H9 (cell line): ENCODE measurements around the gene RBM44. TPM values are rescaled to one million over a fixed set of nuclear protein-coding genes. Genes with fewer than 3 reads are reported as not detected.
A peak's percentile ranks its signal among the peaks of the same experiment; 100 is the strongest.

Experiments used
- DNase-seq: peaks from one replicate; pipeline ENCODE4 v3.0.0-alpha.2; 2017
- H2AFZ ChIP-seq: one replicate; pipeline ENCODE4 v1.6.1; 2013; ENCODE audit warnings: mild to moderate bottlenecking, low read length, control low read depth, moderate library complexity
- H2AK5ac ChIP-seq: 2 replicates; pipeline ENCODE4 v1.6.1; 2013; ENCODE audit warnings: low read length, control low read depth, mixed read lengths; ENCODE audit not compliant: insufficient read length
- H2BK120ac ChIP-seq: one replicate; pipeline ENCODE4 v1.6.1; 2013; ENCODE audit warnings: low read depth, mild to moderate bottlenecking, low read length, control low read depth, inconsistent platforms; ENCODE audit not compliant: poor library complexity, severe bottlenecking
- H2BK12ac ChIP-seq: 2 replicates; pipeline ENCODE4 v1.6.1; 2013; ENCODE audit warnings: low read length, control low read depth, mixed read lengths, low read depth; ENCODE audit not compliant: insufficient read length
- H2BK15ac ChIP-seq: 2 replicates; pipeline ENCODE4 v1.6.1; 2013; ENCODE audit warnings: low read depth, low read length, control low read depth
- H2BK20ac ChIP-seq: one replicate; pipeline ENCODE4 v1.6.1; 2013; ENCODE audit warnings: low read depth, mild to moderate bottlenecking, low read length, control low read depth, inconsistent platforms; ENCODE audit not compliant: poor library complexity, severe bottlenecking
- H2BK5ac ChIP-seq: 2 replicates; pipeline ENCODE4 v1.6.1; 2013; ENCODE audit warnings: low read length, control low read depth, mixed read lengths; ENCODE audit not compliant: insufficient read length
- H3K14ac ChIP-seq: 2 replicates; pipeline ENCODE4 v1.6.1; 2013; ENCODE audit warnings: low read length, control low read depth; ENCODE audit not compliant: insufficient read depth
- H3K18ac ChIP-seq: 2 replicates; pipeline ENCODE4 v1.6.1; 2013; ENCODE audit warnings: low read depth, mild to moderate bottlenecking, mixed read lengths, low read length, control low read depth; ENCODE audit not compliant: insufficient read length
- H3K23ac ChIP-seq: 2 replicates; pipeline ENCODE4 v1.6.1; 2013; ENCODE audit warnings: low read length, control low read depth, mixed read lengths, low read depth; ENCODE audit not compliant: insufficient read length
- H3K23me2 ChIP-seq: 2 replicates; pipeline ENCODE4 v1.6.1; 2013; ENCODE audit warnings: low read depth, mild to moderate bottlenecking, mixed read lengths, low read length, control low read depth; ENCODE audit not compliant: insufficient read length, poor library complexity, severe bottlenecking
- H3K27ac ChIP-seq: 2 replicates; pipeline ENCODE4 v1.5.1; 2013; ENCODE audit warnings: low read length, control low read depth, mixed read lengths, low read depth; ENCODE audit not compliant: insufficient read length
- H3K27me3 ChIP-seq: 2 replicates; pipeline ENCODE4 v1.6.1; 2013; ENCODE audit warnings: low read length, control low read depth, inconsistent platforms; ENCODE audit not compliant: insufficient read depth
- H3K4ac ChIP-seq: 2 replicates; pipeline ENCODE4 v1.6.1; 2013; ENCODE audit warnings: low read depth, mild to moderate bottlenecking, control low read depth, inconsistent platforms, low read length, moderate library complexity
- H3K4me1 ChIP-seq: 2 replicates; pipeline ENCODE4 v1.6.1; 2013; ENCODE audit warnings: low read length, control low read depth, inconsistent platforms; ENCODE audit not compliant: insufficient read depth
- H3K4me2 ChIP-seq: 2 replicates; pipeline ENCODE4 v1.6.1; 2013; ENCODE audit warnings: low read length, control low read depth, mixed read lengths; ENCODE audit not compliant: insufficient read length, insufficient read depth
- H3K56ac ChIP-seq: 2 replicates; pipeline ENCODE4 v1.6.1; 2013; ENCODE audit warnings: low read depth, mild to moderate bottlenecking, mixed read lengths, low read length, control low read depth; ENCODE audit not compliant: insufficient read length
- H3K79me1 ChIP-seq: 2 replicates; pipeline ENCODE4 v1.6.1; 2013; ENCODE audit warnings: low read depth, mild to moderate bottlenecking, moderate library complexity, low read length, control low read depth, inconsistent platforms; ENCODE audit not compliant: insufficient read depth, poor library complexity, severe bottlenecking
- H3K79me2 ChIP-seq: 2 replicates; pipeline ENCODE4 v1.6.1; 2013; ENCODE audit warnings: low read length, control low read depth, inconsistent platforms; ENCODE audit not compliant: insufficient read depth
- H3K9ac ChIP-seq: 2 replicates; pipeline ENCODE4 v1.6.1; 2013; ENCODE audit warnings: low read length, control low read depth, mixed read lengths; ENCODE audit not compliant: insufficient read length; ENCODE audit errors: extremely low read depth
- H3K9me3 ChIP-seq: one replicate; pipeline ENCODE4 v1.6.1; 2013; ENCODE audit warnings: low read depth, low read length, inconsistent platforms; ENCODE audit not compliant: control insufficient read depth
- H3T11ph ChIP-seq: one replicate; pipeline ENCODE4 v1.6.1; 2013; ENCODE audit warnings: mild to moderate bottlenecking, low read length, control low read depth, inconsistent platforms
- H4K20me1 ChIP-seq: one replicate; pipeline ENCODE4 v1.6.1; 2013; ENCODE audit not compliant: control insufficient read depth, insufficient read length, insufficient read depth
- H4K5ac ChIP-seq: 2 replicates; pipeline ENCODE4 v1.6.1; 2013; ENCODE audit warnings: low read depth, mild to moderate bottlenecking, mixed read lengths, low read length, control low read depth; ENCODE audit not compliant: insufficient read length
- H4K8ac ChIP-seq: replicated peaks from 2 replicates; pipeline ENCODE4 v1.6.1; 2013; ENCODE audit warnings: low read length, control low read depth, mixed read lengths, low read depth; ENCODE audit not compliant: insufficient read length
- H4K91ac ChIP-seq: 2 replicates; pipeline ENCODE4 v1.6.1; 2013; ENCODE audit warnings: low read depth, mild to moderate bottlenecking, moderate library complexity, mixed read lengths, low read length, control low read depth; ENCODE audit not compliant: insufficient read length
- H3K27ac Mint-ChIP-seq, 3 experiments: 2 replicates in 2 of 3; 3 replicates in 1 of 3; pipeline ENCODE4 v1.8.0; 2020 to 2021; ENCODE audit warnings: mixed read lengths in 3 of 3, mild to moderate bottlenecking in 1 of 3, moderate library complexity in 1 of 3
- H3K27me3 Mint-ChIP-seq: 2 replicates; pipeline ENCODE4 v1.8.0; 2021; ENCODE audit warnings: low read depth, mild to moderate bottlenecking, moderate library complexity, mixed read lengths
- H3K36me3 Mint-ChIP-seq, 3 experiments: 2 replicates in 2 of 3; 3 replicates in 1 of 3; pipeline ENCODE4 v1.8.0; 2020 to 2021; ENCODE audit warnings: low read depth in 3 of 3, mixed read lengths in 3 of 3; ENCODE audit not compliant: insufficient read depth in 1 of 3
- H3K4me1 Mint-ChIP-seq, 2 experiments: 2 replicates each; pipeline ENCODE4 v1.8.0; 2020; ENCODE audit warnings: mixed read lengths in 2 of 2
- H3K4me3 Mint-ChIP-seq, 2 experiments: 2 replicates in 1 of 2; 3 replicates in 1 of 2; pipeline ENCODE4 v1.8.0; 2020 to 2021; ENCODE audit warnings: mild to moderate bottlenecking in 2 of 2, mixed read lengths in 2 of 2, moderate library complexity in 1 of 2
- H3K9me3 Mint-ChIP-seq, 2 experiments: 2 replicates in 1 of 2; 3 replicates in 1 of 2; pipeline ENCODE4 v1.8.0; 2020; ENCODE audit warnings: mild to moderate bottlenecking in 2 of 2, mixed read lengths in 2 of 2, moderate library complexity in 1 of 2
- WGBS: extraction: QIAGEN DNeasy Blood & Tissue Kit; methylation state at CpG from one replicate; pipeline ENCODE4 v1.1.7; 2013; ENCODE audit warnings: missing lambda C conversion rate, low lambda C conversion rate, mixed read lengths; ENCODE audit not compliant: insufficient read length; ENCODE audit errors: extremely low coverage; 5-methylcytosine and 5-hydroxymethylcytosine counted together
- total RNA-seq: library from RNA; stranded (reverse); gene quantifications from 2 replicates; pipeline ENCODE4 v1.2.1, GENCODE V29; 2021
- TF ChIP-seq, protein P1 (sequence below): fragments of 200-600 bp; sonication (generic); conservative IDR thresholded peaks from 3 replicates; pipeline ENCODE4 v1.8.0; 2021; ENCODE audit warnings: antibody characterized with exemption, mild to moderate bottlenecking

The RBM44 gene
- total RNA-seq, 1 experiment from 2014 or later, result 0.15 TPM

DNA sequence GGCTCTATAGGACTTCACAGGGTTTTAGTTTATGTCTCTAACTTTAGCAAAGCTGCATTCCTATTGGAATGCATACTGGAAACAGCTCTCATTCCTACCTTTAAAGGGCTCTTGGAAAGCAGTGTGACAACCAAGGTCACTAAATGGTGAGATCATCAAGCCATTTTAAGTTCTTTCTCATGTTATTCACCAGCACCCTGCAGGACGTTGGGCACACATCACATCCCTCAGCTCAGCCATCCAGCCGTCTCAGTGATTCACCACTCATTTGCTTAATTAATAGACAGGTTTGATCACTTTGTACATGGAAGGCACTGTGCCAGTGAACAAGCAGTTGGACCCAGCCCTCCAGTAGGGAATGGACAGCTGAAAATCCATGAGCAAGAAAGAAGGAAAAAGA lies 32.2 kb upstream of the RBM44 start:
- Histone ChIP-seq H3K79me2 (no peaks in the 10 kb centered on the region), H3K23me2 (no peaks in the 10 kb centered on the region), H3K4ac (no peak overlapping the region), H4K5ac (no peak overlapping the region), H2BK12ac (no peak overlapping the region), H2AFZ (no peak overlapping the region), H3K56ac (no peak overlapping the region), H4K20me1 (no peaks in the 10 kb centered on the region), H2BK120ac (no peak overlapping the region), H3K9ac (no peak overlapping the region), H3K18ac (no peak overlapping the region), H3K79me1 (no peaks in the 10 kb centered on the region), H4K8ac (no peak overlapping the region), H2BK5ac (no peak overlapping the region), H3K27me3 (no peaks in the 10 kb centered on the region), H3K4me2 (no peak overlapping the region), H3K27ac (no peak overlapping the region), H3K14ac (no peak overlapping the region), H3T11ph (no peak overlapping the region), H3K9me3 (no peaks in the 10 kb centered on the region), H2AK5ac (no peak overlapping the region), H4K91ac (no peak overlapping the region), H2BK20ac (no peak overlapping the region), H3K23ac (no peak overlapping the region), H3K4me1 (no peaks in the 10 kb centered on the region), H2BK15ac (no peak overlapping the region)
- Mint-ChIP-seq H3K4me1 (no peaks in the 10 kb centered on the region), H3K4me3 (no peak overlapping the region), H3K9me3 (no peaks in the 10 kb centered on the region), H3K27me3 (no peaks in the 10 kb centered on the region), H3K36me3 (peaks cover 9 to 27% (median 13%) of the 10 kb centered on the region in 3 experiments; a peak in 6 of 7 replicates), H3K27ac (0 out of 7 replicates have a peak overlapping the region, but pooled peaks of 2 of the 3 experiments have one; percentile 8 to 59)
- TF ChIP-seq, protein P1, sequence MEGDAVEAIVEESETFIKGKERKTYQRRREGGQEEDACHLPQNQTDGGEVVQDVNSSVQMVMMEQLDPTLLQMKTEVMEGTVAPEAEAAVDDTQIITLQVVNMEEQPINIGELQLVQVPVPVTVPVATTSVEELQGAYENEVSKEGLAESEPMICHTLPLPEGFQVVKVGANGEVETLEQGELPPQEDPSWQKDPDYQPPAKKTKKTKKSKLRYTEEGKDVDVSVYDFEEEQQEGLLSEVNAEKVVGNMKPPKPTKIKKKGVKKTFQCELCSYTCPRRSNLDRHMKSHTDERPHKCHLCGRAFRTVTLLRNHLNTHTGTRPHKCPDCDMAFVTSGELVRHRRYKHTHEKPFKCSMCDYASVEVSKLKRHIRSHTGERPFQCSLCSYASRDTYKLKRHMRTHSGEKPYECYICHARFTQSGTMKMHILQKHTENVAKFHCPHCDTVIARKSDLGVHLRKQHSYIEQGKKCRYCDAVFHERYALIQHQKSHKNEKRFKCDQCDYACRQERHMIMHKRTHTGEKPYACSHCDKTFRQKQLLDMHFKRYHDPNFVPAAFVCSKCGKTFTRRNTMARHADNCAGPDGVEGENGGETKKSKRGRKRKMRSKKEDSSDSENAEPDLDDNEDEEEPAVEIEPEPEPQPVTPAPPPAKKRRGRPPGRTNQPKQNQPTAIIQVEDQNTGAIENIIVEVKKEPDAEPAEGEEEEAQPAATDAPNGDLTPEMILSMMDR, result no peak
- WGBS, result no CpG with 5 or more reads among the region's 2 CpGs
- DNase-seq, result no peak
